BJ (cell line): ENCODE data around the gene DOCK10. TPM values are rescaled to one million over a fixed set of nuclear protein-coding genes. Genes with fewer than 3 reads are reported as not detected.

ENCODE experiments used
- CTCF ChIA-PET: fragments of 350-600 bp; formaldehyde crosslinking; extraction: SDS; loops from one replicate; lab custom pipeline; 2021; ENCODE audit warnings: antibody characterized with exemption, inconsistent platforms; lab: Yijun Ruan, JAX
- POLR2A ChIA-PET: fragments of 300-600 bp; sonication (Branson Sonifier 250); formaldehyde crosslinking; extraction: SDS; loops from one replicate; lab custom pipeline; 2021; ENCODE audit warnings: antibody characterized with exemption; lab: Charles Lee
- DNase-seq: peaks from one replicate; pipeline ENCODE4 v3.0.0-alpha.2; 2011; ENCODE audit warnings: low read depth
- H3K27me3 ChIP-seq: 2 replicates; pipeline ENCODE4 v1.6.0; 2011; ENCODE audit warnings: low read length; ENCODE audit not compliant: control insufficient read depth, insufficient read depth
- H3K36me3 ChIP-seq: 2 replicates; pipeline ENCODE4 v1.5.1; 2011; ENCODE audit warnings: low read length; ENCODE audit not compliant: control insufficient read depth, insufficient read depth
- H3K4me3 ChIP-seq: 2 replicates; pipeline ENCODE4 v1.5.1; 2011; ENCODE audit warnings: low read depth, mild to moderate bottlenecking, control low read depth, low read length
- CTCF ChIP-seq: IDR thresholded peaks from 2 replicates; pipeline ENCODE4 v1.5.1; 2011; ENCODE audit warnings: low read depth, mild to moderate bottlenecking, control low read depth, inconsistent platforms, low read length, moderate library complexity; ENCODE audit not compliant: insufficient read depth
- polyA plus RNA-seq: library from polyadenylated mRNA; depleted of rRNA; stranded (reverse); fragments of >200 nt; gene quantifications from 2 replicates; pipeline ENCODE4 v1.2.3, GENCODE V29; 2011

Gene DOCK10
- polyA plus RNA-seq, 1 experiment = 62.7 TPM

GRCh38 chr2:224838335-224838734, 203.9 kb downstream of the DOCK10 start:
- CTCF ChIA-PET = interaction anchor here (0.6 to 0.7 kb wide), 2 partner anchors 131 to 488 kb away, joined by 3 read pairs; no protein-coding TSS in a partner anchor

GRCh38 chr2:224837558-224837957, 204.7 kb downstream of the DOCK10 start:
- Histone ChIP-seq H3K27me3 (no peaks in the 10 kb centered on the region), H3K36me3 (peaks cover 3% of the 10 kb centered on the region), H3K4me3 (no peak overlapping the region)
- TF ChIP-seq CTCF = no peak
- DNase-seq = peak; percentile 44
- POLR2A ChIA-PET = no interaction called here
- CTCF ChIA-PET = no interaction called here

More at GRCh38 chr2:224838335-224838734, 203.9 kb downstream of the DOCK10 start:
- no peaks in the 10 kb centered on the region for H3K27me3 ChIP-seq
- no peak for DNase-seq
- POLR2A ChIA-PET = no interaction called here
- H3K4me3 ChIP-seq = no peak overlapping the region
- H3K36me3 ChIP-seq = peaks cover 3% of the 10 kb centered on the region
- no peak for TF ChIP-seq CTCF

- ChIA-PET CTCF (no interaction called here), POLR2A (no interaction called here)
- no peak for TF ChIP-seq CTCF
- DNase-seq = no peak
- peaks cover 3% of the 10 kb centered on the region for H3K36me3 ChIP-seq
- no peak overlapping the region for H3K4me3 ChIP-seq
- no peaks in the 10 kb centered on the region for H3K27me3 ChIP-seq
Measured at GRCh38 chr2:224837066-224837465, 205.2 kb downstream of the DOCK10 start.

- CTCF ChIA-PET = interaction anchor here (1.2 to 1.5 kb wide), 2 partner anchors 12 to 13 kb away, joined by 3 to 6 read pairs; no protein-coding TSS in a partner anchor
- Histone ChIP-seq H3K4me3 (no peak overlapping the region), H3K27me3 (no peaks in the 10 kb centered on the region), H3K36me3 (peaks cover 4% of the 10 kb centered on the region)
- DNase-seq = peak; percentile 26
- POLR2A ChIA-PET = no interaction called here
- TF ChIP-seq CTCF = no peak
Measured at GRCh38 chr2:224836263-224836662, 206.0 kb downstream of the DOCK10 start.

- ChIA-PET CTCF (interaction anchor here (1.2 to 1.5 kb wide), 2 partner anchors 12 to 13 kb away, joined by 3 to 6 read pairs; no protein-coding TSS in a partner anchor), POLR2A (no interaction called here)
- DNase-seq = no peak
- H3K36me3 ChIP-seq = peaks cover 5% of the 10 kb centered on the region
- TF ChIP-seq CTCF = no peak
- H3K4me3 ChIP-seq = no peak overlapping the region
- no peaks in the 10 kb centered on the region for H3K27me3 ChIP-seq
Measured at GRCh38 chr2:224835405-224835804, 206.9 kb downstream of the DOCK10 start.
